H1 (cell line): ENCODE results near the gene TNS2. TPM values are rescaled to one million over a fixed set of nuclear protein-coding genes. Genes with fewer than 3 reads are reported as not detected.
A peak's percentile ranks its signal among the peaks of the same experiment; 100 is the strongest.

Experiments used
- CTCF ChIA-PET: fragments of 300-600 bp; sonication (Branson Sonifier 250); formaldehyde crosslinking; loops from one replicate; lab custom pipeline; 2021; ENCODE audit not compliant: partially characterized antibody; lab: Charles Lee
- POLR2A ChIA-PET: fragments of 300-600 bp; sonication (Branson Sonifier 250); formaldehyde crosslinking; loops from one replicate; lab custom pipeline; 2021; ENCODE audit warnings: inconsistent platforms; ENCODE audit not compliant: partially characterized antibody; lab: Charles Lee
- DNase-seq, 2 experiments: peaks; one replicate each; pipeline versions ENCODE4 v3.0.0 to v3.0.0-alpha.2; 2010 to 2022; ENCODE audit warnings: low spot score in 2 of 2, low read depth in 1 of 2, mixed read lengths in 1 of 2
- FAIRE-seq: peaks from 2 replicates; lab custom pipeline; 2011; peaks lifted over from hg19 to GRCh38; lab: Jason Lieb, UNC
- H2AFZ ChIP-seq: 2 replicates; pipeline ENCODE4 v1.8.1; 2012; ENCODE audit warnings: low read length, inconsistent platforms
- H2AK5ac ChIP-seq: 2 replicates; pipeline ENCODE4 v1.6.1; 2013; ENCODE audit warnings: low read depth, low read length
- H2BK120ac ChIP-seq: replicated peaks from 2 replicates; pipeline ENCODE3; 2013; ENCODE audit warnings: low read depth, low read length, inconsistent platforms
- H2BK12ac ChIP-seq: 2 replicates; pipeline ENCODE4 v1.6.1; 2013; ENCODE audit warnings: low read depth, low read length
- H2BK15ac ChIP-seq: 2 replicates; pipeline ENCODE4 v1.6.1; 2013; ENCODE audit warnings: low read length
- H2BK20ac ChIP-seq: 2 replicates; pipeline ENCODE4 v1.6.1; 2013; ENCODE audit warnings: low read length
- H2BK5ac ChIP-seq: 2 replicates; pipeline ENCODE4 v1.6.1; 2013; ENCODE audit warnings: low read depth, low read length
- H3K14ac ChIP-seq: 2 replicates; pipeline ENCODE4 v1.6.1; 2013; ENCODE audit warnings: inconsistent platforms; ENCODE audit not compliant: insufficient read length
- H3K18ac ChIP-seq: 2 replicates; pipeline ENCODE4 v1.6.1; 2013; ENCODE audit warnings: low read length; ENCODE audit errors: extremely low read depth
- H3K23ac ChIP-seq: 2 replicates; pipeline ENCODE4 v1.6.1; 2013; ENCODE audit warnings: inconsistent platforms; ENCODE audit not compliant: insufficient read length
- H3K23me2 ChIP-seq: 2 replicates; pipeline ENCODE4 v1.6.1; 2013; ENCODE audit warnings: low read depth, low read length
- H3K27ac ChIP-seq: 2 replicates; pipeline ENCODE4 v1.6.1; 2011; ENCODE audit warnings: low read depth, low read length, inconsistent platforms
- H3K27me3 ChIP-seq, 4 experiments: replicated peaks in 1 of 4; 1 replicate in 1 of 4; 2 replicates in 3 of 4; pipeline versions ENCODE4 v1.6.1 to v1.8.1; 2011 to 2013; ENCODE audit warnings: low read length in 3 of 4, mild to moderate bottlenecking in 3 of 4, inconsistent platforms in 2 of 4, mixed read lengths in 2 of 4, moderate library complexity in 1 of 4; ENCODE audit not compliant: control insufficient read depth in 3 of 4, insufficient read depth in 3 of 4; ENCODE audit errors: extremely low read depth in 1 of 4
- H3K36me3 ChIP-seq, 4 experiments: 2 replicates each; pipeline versions ENCODE4 v1.6.1 to v1.8.1; 2011 to 2013; ENCODE audit warnings: mild to moderate bottlenecking in 4 of 4, low read length in 3 of 4, moderate library complexity in 2 of 4, control low read depth in 1 of 4, inconsistent platforms in 1 of 4; ENCODE audit not compliant: insufficient read depth in 4 of 4, control insufficient read depth in 2 of 4
- H3K4ac ChIP-seq: replicated peaks from 2 replicates; pipeline ENCODE3; 2013; ENCODE audit warnings: low read length, low read depth, mixed read lengths, inconsistent platforms; ENCODE audit not compliant: insufficient read length
- H3K4me1 ChIP-seq, 4 experiments: replicated peaks in 1 of 4; 1 replicate in 1 of 4; 2 replicates in 3 of 4; pipeline versions ENCODE4 v1.6.1 to v1.8.1; 2011 to 2013; ENCODE audit warnings: low read length in 3 of 4, inconsistent platforms in 2 of 4, mixed read lengths in 1 of 4; ENCODE audit not compliant: insufficient read depth in 4 of 4, control insufficient read depth in 3 of 4
- H3K4me2 ChIP-seq, 2 experiments: 2 replicates each; pipeline versions ENCODE4 v1.6.1 to v1.8.1; 2011 to 2013; ENCODE audit warnings: low read depth in 2 of 2, low read length in 2 of 2, control low read depth in 1 of 2, inconsistent platforms in 1 of 2, mild to moderate bottlenecking in 1 of 2; ENCODE audit not compliant: insufficient read depth in 1 of 2
- H3K4me3 ChIP-seq, 4 experiments: fragments of 200-600, 300-600 bp in 1 of 4; sonication (generic), shearing (Covaris generic), sonication (Bioruptor Twin) in 1 of 4; 2 replicates each; pipeline versions ENCODE4 v1.5.1 to v1.8.1; 2011 to 2016; ENCODE audit warnings: low read length in 4 of 4, low read depth in 3 of 4, control low read depth in 2 of 4, inconsistent platforms in 2 of 4, mild to moderate bottlenecking in 2 of 4, mixed read lengths in 1 of 4, moderate library complexity in 1 of 4; ENCODE audit not compliant: insufficient read depth in 2 of 4; ENCODE audit errors: extremely low read depth in 1 of 4
- H3K56ac ChIP-seq: replicated peaks from 2 replicates; pipeline ENCODE3; 2013; ENCODE audit warnings: low read depth, mild to moderate bottlenecking, mixed read lengths, low read length, inconsistent platforms; ENCODE audit not compliant: insufficient read length
- H3K79me1 ChIP-seq: 2 replicates; pipeline ENCODE4 v1.6.1; 2013; ENCODE audit warnings: low read depth, low read length, control low read depth
- H3K79me2 ChIP-seq, 2 experiments: 2 replicates each; pipeline versions ENCODE4 v1.6.1 to v1.8.1; 2012 to 2013; ENCODE audit warnings: low read length in 2 of 2, mild to moderate bottlenecking in 2 of 2, inconsistent platforms in 1 of 2; ENCODE audit not compliant: insufficient read depth in 2 of 2, control insufficient read depth in 1 of 2
- H3K9ac ChIP-seq, 4 experiments: replicated peaks in 1 of 4; 1 replicate in 1 of 4; 2 replicates in 3 of 4; pipeline versions ENCODE4 v1.6.1 to v1.8.1; 2011 to 2013; ENCODE audit warnings: low read depth in 3 of 4, low read length in 3 of 4, control low read depth in 2 of 4, mild to moderate bottlenecking in 2 of 4, moderate library complexity in 2 of 4, inconsistent platforms in 1 of 4; ENCODE audit errors: extremely low read depth in 1 of 4
- H3K9me3 ChIP-seq, 2 experiments: 2 replicates each; pipeline versions ENCODE4 v1.6.1 to v1.8.1; 2012 to 2013; ENCODE audit warnings: mild to moderate bottlenecking in 2 of 2, moderate library complexity in 2 of 2, control low read depth in 1 of 2, inconsistent platforms in 1 of 2, low read depth in 1 of 2, low read length in 1 of 2, mixed read lengths in 1 of 2; ENCODE audit not compliant: insufficient read depth in 2 of 2
- H4K20me1 ChIP-seq, 2 experiments: replicated peaks in 1 of 2; 2 replicates each; pipeline versions ENCODE3 to v1.8.1; 2011 to 2013; ENCODE audit warnings: inconsistent platforms in 2 of 2, low read length in 2 of 2, mild to moderate bottlenecking in 1 of 2; ENCODE audit not compliant: insufficient read depth in 2 of 2, control insufficient read depth in 1 of 2
- H4K5ac ChIP-seq: 2 replicates; pipeline ENCODE4 v1.6.1; 2013; ENCODE audit warnings: low read length, low read depth, mixed read lengths, inconsistent platforms; ENCODE audit not compliant: insufficient read length
- H4K8ac ChIP-seq: 2 replicates; pipeline ENCODE4 v1.8.0; 2013; ENCODE audit warnings: mild to moderate bottlenecking, moderate library complexity, low read length, inconsistent platforms; ENCODE audit not compliant: insufficient read depth; ENCODE audit errors: extremely low read depth
- H4K91ac ChIP-seq: replicated peaks from 2 replicates; pipeline ENCODE3; 2013; ENCODE audit warnings: low read length, mixed read lengths, inconsistent platforms; ENCODE audit not compliant: insufficient read length
- CEBPB ChIP-seq: IDR thresholded peaks from 2 replicates; pipeline ENCODE4 v1.6.1; 2012; ENCODE audit warnings: low read depth, low read length
- CHD2 ChIP-seq: IDR thresholded peaks from 2 replicates; pipeline ENCODE4 v1.6.1; 2012; ENCODE audit warnings: low read length, improper control_type of control experiment
- EGR1 ChIP-seq: IDR thresholded peaks from 2 replicates; pipeline ENCODE4 v1.6.1; 2011; ENCODE audit warnings: low read depth, low read length, borderline replicate concordance
- JUN ChIP-seq: IDR thresholded peaks from 2 replicates; pipeline ENCODE4 v1.6.1; 2011; ENCODE audit warnings: low read depth, mild to moderate bottlenecking, improper control_type of control experiment, low read length
- KDM5A ChIP-seq: fragments of 200-600 bp; IDR thresholded peaks from 2 replicates; pipeline ENCODE4 v1.7.1; 2012; ENCODE audit warnings: mild to moderate bottlenecking, low read length, inconsistent platforms, mixed read lengths
- NANOG ChIP-seq: IDR thresholded peaks from 2 replicates; pipeline ENCODE4 v1.6.1; 2011; ENCODE audit warnings: low read length, low read depth, mild to moderate bottlenecking, inconsistent platforms; ENCODE audit not compliant: insufficient read depth, poor library complexity, severe bottlenecking
- RAD21 ChIP-seq, 2 experiments: IDR thresholded peaks in 1 of 2; conservative IDR thresholded peaks in 1 of 2; 2 replicates each; pipeline ENCODE4 v1.6.1; 2011; ENCODE audit warnings: low read depth in 2 of 2, low read length in 2 of 2, improper control_type of control experiment in 1 of 2, inconsistent platforms in 1 of 2, mild to moderate bottlenecking in 1 of 2, moderate library complexity in 1 of 2
- RFX5 ChIP-seq: IDR thresholded peaks from 2 replicates; pipeline ENCODE4 v1.6.1; 2011; ENCODE audit warnings: low read depth, low read length, improper control_type of control experiment, borderline replicate concordance
- SIN3A ChIP-seq, 2 experiments: IDR thresholded peaks in 1 of 2; conservative IDR thresholded peaks in 1 of 2; 2 replicates each; pipeline ENCODE4 v1.6.1; 2011 to 2012; ENCODE audit warnings: low read length in 2 of 2, improper control_type of control experiment in 1 of 2, low read depth in 1 of 2, mild to moderate bottlenecking in 1 of 2
- SUZ12 ChIP-seq: fragments of 200-600 bp; sonication (generic); IDR thresholded peaks from 2 replicates; pipeline ENCODE4 v1.6.1; 2012; ENCODE audit warnings: mild to moderate bottlenecking, inconsistent platforms, low read length, moderate library complexity, mixed read lengths
- TBP ChIP-seq: IDR thresholded peaks from 2 replicates; pipeline ENCODE4 v1.6.1; 2011; ENCODE audit warnings: low read depth, low read length, improper control_type of control experiment
- YY1 ChIP-seq: IDR thresholded peaks from 2 replicates; pipeline ENCODE4 v1.6.1; 2011; ENCODE audit warnings: low read depth, mild to moderate bottlenecking, low read length
- WGBS, 2 experiments: shearing (Covaris generic) in 1 of 2; methylation state at CpG; one replicate each; pipeline versions ENCODE4 v1.1.6 to v1.1.7; 2013 to 2015; ENCODE audit warnings: low lambda C conversion rate in 2 of 2, mixed read lengths in 2 of 2, inconsistent platforms in 1 of 2, low coverage in 1 of 2, missing lambda C conversion rate in 1 of 2; ENCODE audit not compliant: insufficient replicate concordance in 2 of 2, insufficient coverage in 1 of 2, insufficient read length in 1 of 2; ENCODE audit errors: extremely low coverage in 1 of 2, missing lambda C conversion rate in 1 of 2; 5-methylcytosine and 5-hydroxymethylcytosine counted together
- polyA plus RNA-seq, 7 experiments: library from polyadenylated mRNA; depleted of rRNA in 3 of 7; stranded (reverse) in 5 of 7; unstranded in 2 of 7; fragments of >200 nt in 5 of 7; fragments of 200-250 nt in 2 of 7; gene quantifications; 1 replicate in 5 of 7; 2 replicates in 1 of 7; 4 replicates in 1 of 7; pipeline versions ENCODE4 v1.2.1 to v1.2.3, GENCODE V29; 2011 to 2013; ENCODE audit warnings: missing spikeins in 2 of 7, mixed read lengths in 2 of 7
- total RNA-seq: library from RNA; stranded (reverse); fragmentation: NEBNext Ultra II Directional; extraction: Animal tissue kit (Norgen Biotek cat#: 25700); gene quantifications from 2 replicates; pipeline ENCODE4 v1.2.1, GENCODE V29; 2021

TNS2 gene
- total and polyA plus RNA-seq, 2 of the 8 experiments (the other 6 are each of a cell fraction or from before 2014, with no cell fraction given) = 2.8 to 4.7 TPM

DNA sequence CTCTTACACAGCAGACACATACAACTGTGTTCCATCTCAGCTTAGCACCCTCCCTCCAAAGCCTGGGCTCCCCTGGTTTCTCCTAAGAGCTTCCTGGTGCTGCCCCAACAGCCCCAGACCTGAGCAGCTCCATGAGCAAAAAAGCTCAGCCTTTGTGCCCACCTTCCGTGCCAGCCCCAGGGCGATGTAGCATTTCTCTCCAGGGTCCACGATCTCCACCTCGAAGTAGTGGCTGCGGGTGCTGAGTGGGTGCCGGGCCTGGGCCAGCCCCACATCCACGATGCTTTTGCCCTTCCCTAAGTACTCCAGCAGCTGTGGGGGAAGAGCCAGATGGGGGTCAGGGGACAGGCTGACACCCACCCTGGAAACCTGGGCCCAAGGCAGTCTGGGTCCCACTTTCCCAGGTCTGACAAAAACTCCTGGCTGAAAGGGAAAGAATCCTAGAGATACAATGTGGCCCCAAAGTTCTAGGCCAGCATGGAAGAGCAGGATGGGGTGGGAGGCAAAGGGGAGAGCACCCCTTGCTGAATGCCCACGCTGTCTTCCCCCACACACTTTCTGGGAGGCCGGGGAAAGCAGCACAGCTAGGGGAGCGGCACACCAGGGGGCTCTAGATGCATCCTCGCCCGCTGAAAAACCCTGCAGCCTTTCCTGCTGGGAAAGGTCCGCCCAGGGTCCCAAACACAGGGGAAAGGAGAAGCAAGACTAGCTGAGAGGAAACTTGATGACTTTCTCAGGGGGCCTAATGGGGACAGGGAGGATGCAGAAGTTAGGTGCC lies 18.3 kb downstream of the TNS2 start:
- Histone ChIP-seq H3K14ac (no peak overlapping the region), H3K27ac (no peak overlapping the region), H4K8ac (peak overlapping the region; percentile 29; the same call in 1 of the 2 replicates), H3K36me3 (no peaks in the 10 kb centered on the region), H3K79me1 (no peaks in the 10 kb centered on the region), H3K56ac (no peak overlapping the region), H2BK15ac (no peak overlapping the region), H3K23ac (no peak overlapping the region), H3K23me2 (no peaks in the 10 kb centered on the region), H3K4me1 (peaks cover 4 to 16% (median 10%) of the 10 kb centered on the region in 4 experiments), H3K4me3 (no peak overlapping the region), H3K4me2 (no peak overlapping the region), H2BK5ac (no peak overlapping the region), H4K5ac (no peak overlapping the region), H3K4ac (no peak overlapping the region), H2BK20ac (no peak overlapping the region), H2AFZ (no peak overlapping the region), H2BK120ac (no peak overlapping the region), H3K18ac (no peak overlapping the region), H4K91ac (no peak overlapping the region), H2AK5ac (no peak overlapping the region), H2BK12ac (no peak overlapping the region), H3K79me2 (no peaks in the 10 kb centered on the region), H3K9me3 (no peaks in the 10 kb centered on the region), H3K27me3 (peaks cover 0 to 2% (median 0%) of the 10 kb centered on the region in 4 experiments; a peak in 2 of 7 replicates), H4K20me1 (peaks cover 2 to 6% of the 10 kb centered on the region in 2 experiments), H3K9ac (no peak overlapping the region)
- ChIA-PET CTCF (interaction anchor here (1.0 to 22.4 kb wide), 10 partner anchors 12 to 183 kb away, joined by 3 to 531 read pairs (median 53); partner anchors contain the start of genes IGFBP6, SOAT2, SPRYD3 and TNS2), POLR2A (interaction anchor here (0.9 to 1.2 kb wide), 2 partner anchors 11 to 31 kb away, joined by 3 read pairs; partner anchors contain the start of gene SPRYD3)
- no peak for DNase-seq
- FAIRE-seq = no peak
- WGBS, 2 experiments = 79% methylated on average over 12 of the region's 13 CpGs; no CpG with 5 or more reads in 1 of the 2 experiments
- no peak for TF ChIP-seq CEBPB
- TF ChIP-seq KDM5A = no peak
- no peak for TF ChIP-seq TBP
- no peak for TF ChIP-seq YY1
- no peak for TF ChIP-seq SUZ12
- TF ChIP-seq EGR1 = no peak
- TF ChIP-seq RAD21 (IDR thresholded peaks at IDR 0.05 in 1 of 2, conservative IDR thresholded peaks at IDR 0.05 in 1 of 2; ENCODE audit: low read depth in 2 of 2, low read length in 2 of 2) = no peak
- TF ChIP-seq SIN3A (conservative IDR thresholded peaks at IDR 0.05 in 1 of 2, IDR thresholded peaks at IDR 0.05 in 1 of 2; ENCODE audit: low read depth in 1 of 2, low read length in 2 of 2) = no peak
- TF ChIP-seq CHD2 = no peak
- TF ChIP-seq RFX5 = no peak
- TF ChIP-seq NANOG = no peak
- no peak for TF ChIP-seq JUN
